ENCODE results near the gene SFXN5.
"Not testable (repeated sequence)": the region's sequence is repeated elsewhere in the genome, so short reads cannot be mapped to it uniquely, and the experiment has no call there.

The SFXN5 gene

DNA sequence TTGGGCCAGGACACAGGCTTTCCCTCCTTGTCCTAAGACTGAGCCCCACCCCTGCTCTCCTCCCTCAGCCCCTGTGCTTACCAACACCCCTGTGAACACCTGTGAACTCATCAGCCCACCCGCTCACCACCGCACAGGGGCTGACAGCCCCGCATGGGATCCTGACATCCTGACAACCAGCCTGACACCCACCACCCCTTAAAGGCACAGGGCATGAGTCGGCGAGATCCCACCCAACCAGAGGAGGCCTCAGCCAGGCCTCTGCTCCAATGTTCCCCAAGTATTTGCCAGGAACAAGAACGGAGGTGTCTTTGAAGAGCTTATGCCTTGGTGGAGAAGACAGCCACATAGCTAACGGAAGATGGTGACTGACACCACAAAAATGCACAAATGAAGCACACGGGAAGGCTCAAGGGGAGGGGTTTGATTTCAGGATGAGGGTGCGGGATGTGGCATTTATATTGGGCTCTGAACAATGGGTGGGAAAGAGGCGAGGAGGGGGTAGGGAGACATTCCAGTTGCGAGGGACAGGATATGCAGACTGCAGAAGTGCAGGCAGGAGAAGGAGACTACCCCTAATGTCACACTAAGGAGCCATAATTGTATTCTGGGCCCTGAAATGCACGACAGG lies 30.2 kb upstream of the SFXN5 start:
- no peak for DNase-seq (ENCODE audit: low read depth, low spot score)

DNA sequence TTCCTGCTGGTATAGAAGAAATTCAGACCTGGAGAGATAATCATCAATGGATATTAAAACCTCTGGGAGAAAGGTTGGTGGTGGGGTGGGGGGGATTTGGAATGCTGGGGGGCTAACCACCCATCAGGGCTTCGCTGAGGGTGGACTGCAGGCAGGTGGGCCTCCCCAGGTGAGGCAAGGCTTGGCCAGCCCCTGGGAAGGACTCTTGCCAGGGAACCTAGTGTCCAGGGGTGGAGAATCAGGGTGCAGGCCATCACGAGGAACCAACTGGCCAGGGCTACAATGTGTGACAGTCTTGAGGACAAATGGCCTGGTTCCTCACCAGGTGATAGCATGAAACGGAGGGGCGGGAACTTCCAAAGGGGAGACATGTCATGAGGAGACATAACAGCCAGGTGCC lies 29.4 kb upstream of the SFXN5 start:
- DNase-seq (ENCODE audit: low read depth, low spot score): no peak

DNA sequence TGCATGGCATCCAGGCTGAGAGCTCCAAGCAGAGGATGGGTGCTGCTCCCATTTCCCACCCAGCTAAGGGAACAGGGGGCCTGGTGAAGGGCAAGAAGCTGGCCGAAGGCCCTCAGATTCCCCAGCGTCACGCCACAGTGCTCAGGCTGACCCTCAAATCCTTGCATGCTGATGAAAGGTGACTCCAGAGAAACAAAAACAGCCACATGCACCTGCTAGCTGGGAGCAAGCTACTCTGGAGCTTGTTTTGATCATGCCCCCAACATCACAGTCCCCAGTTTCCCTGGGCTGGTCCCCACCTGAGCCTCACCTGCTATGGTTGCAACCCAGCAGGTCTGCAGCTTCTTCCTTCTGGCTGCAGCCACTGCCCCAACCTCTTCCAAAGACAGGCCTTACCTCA lies 28.0 kb upstream of the SFXN5 start:
- DNase-seq (ENCODE audit: low read depth, low spot score): no peak

DNA sequence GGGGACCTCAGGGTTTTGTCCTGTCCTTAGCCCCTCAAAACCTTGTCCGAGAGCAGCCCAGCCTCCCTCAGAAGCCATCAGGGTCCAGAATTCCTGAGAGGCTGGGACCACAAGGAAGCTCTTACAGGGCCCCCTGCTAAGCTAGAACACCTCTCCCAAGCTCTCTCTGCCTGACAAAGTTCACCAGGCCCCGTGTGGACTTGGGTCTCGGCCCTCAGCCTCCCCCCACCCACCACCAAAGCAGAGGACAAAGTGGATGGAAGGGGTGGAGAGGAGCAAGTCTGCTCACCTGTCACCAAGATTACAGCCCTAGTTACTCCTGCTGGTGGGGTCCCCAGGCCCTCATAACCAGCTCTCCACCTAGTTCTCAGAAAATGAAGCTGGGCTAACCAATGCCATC lies 24.4 kb upstream of the SFXN5 start:
- no peak for DNase-seq (ENCODE audit: low read depth, low spot score)

DNA sequence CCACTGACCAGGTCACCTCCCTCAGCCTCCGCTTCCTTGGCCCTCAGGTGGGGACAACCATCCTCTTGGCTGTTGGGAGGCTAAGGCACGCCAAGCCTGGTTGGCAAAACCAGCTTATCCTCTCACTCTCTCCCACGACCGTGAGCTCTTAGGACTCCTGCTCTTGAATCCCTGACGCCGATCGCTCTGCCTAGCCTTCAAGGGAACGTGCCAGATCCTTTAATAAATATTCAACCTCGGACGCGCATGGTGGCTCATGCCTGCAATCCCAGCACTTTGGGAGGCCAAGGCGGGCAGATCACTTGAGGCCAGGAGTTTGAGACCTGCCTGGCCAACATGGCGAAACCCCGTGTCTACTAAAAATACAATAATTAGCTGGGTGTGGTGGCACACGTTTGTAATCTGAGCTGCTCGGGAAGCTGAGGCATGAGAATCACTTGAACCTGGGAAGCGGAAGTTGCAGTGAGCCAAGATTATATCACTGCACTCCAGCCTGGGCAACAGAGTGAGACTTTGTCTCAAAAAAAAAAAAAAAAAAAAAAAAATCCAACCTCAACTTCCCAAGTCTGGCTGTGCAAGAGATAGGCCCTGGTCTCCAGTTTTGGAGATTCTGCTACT lies 22.2 kb upstream of the SFXN5 start:
- DNase-seq (ENCODE audit: low read depth, low spot score): not testable (repeated sequence)

GRCh38 chr2:73092146-73092783 lies 20.8 kb upstream of the SFXN5 start:
- no peak for DNase-seq (ENCODE audit: low read depth, low spot score)

- DNase-seq (ENCODE audit: low read depth, low spot score): no peak
Measured at GRCh38 chr2:73091696-73092095, 20.2 kb upstream of the SFXN5 start.

GRCh38 chr2:73091164-73091563 lies 19.7 kb upstream of the SFXN5 start:
- no peak for DNase-seq (ENCODE audit: low read depth, low spot score)

- no peak for DNase-seq (ENCODE audit: low read depth, low spot score)
Measured at GRCh38 chr2:73089270-73090030, 17.9 kb upstream of the SFXN5 start.

GRCh38 chr2:73088703-73089102 lies 17.2 kb upstream of the SFXN5 start:
- DNase-seq (ENCODE audit: low read depth, low spot score): no peak

- DNase-seq (ENCODE audit: low read depth, low spot score): no peak
Measured at GRCh38 chr2:73088211-73088610, 16.7 kb upstream of the SFXN5 start.

DNA sequence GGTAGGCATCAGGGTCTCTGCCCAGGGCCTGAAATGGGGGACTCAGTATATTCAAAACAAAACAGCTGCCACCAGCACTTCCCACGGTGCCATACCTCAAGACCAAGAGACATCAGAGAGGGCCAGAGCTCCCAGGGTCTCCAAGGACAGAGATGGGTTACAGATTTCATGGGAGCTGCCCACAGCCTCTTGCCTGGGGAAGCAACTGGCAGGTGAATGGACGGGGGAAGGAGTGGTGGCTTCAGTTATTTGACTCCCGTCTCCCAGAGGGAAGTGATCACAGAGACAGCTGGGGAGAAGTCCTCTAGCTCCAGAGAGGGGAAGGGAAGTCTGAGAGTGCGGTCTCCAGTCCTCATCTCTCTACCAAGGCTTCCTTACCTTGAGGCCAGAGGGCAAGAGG lies 15.8 kb upstream of the SFXN5 start:
- DNase-seq (ENCODE audit: low read depth, low spot score): no peak

DNA sequence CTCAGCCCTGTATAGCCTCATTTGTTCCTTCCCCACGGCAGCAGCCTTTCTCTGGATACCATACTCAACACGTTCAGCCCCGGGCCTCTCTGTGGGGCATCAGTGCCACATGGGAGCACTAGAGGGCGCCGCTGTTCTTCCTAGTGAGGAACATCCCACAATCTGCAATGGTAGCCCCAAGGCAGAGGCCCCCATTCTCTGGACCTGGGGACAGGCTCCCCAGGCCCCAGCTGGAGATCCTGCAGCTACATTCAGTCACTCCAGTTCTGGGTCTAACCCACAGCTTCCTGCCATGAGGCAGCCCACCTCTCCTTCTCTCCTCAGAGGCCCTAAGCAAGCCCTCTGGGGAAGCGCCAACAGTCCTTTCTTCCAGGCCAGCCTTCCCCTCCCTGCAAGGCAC lies 14.2 kb upstream of the SFXN5 start:
- DNase-seq (ENCODE audit: low read depth, low spot score): peak; percentile 42

- DNase-seq (ENCODE audit: low read depth, low spot score): no peak
Measured at GRCh38 chr2:73084971-73085370, 13.5 kb upstream of the SFXN5 start.

DNA sequence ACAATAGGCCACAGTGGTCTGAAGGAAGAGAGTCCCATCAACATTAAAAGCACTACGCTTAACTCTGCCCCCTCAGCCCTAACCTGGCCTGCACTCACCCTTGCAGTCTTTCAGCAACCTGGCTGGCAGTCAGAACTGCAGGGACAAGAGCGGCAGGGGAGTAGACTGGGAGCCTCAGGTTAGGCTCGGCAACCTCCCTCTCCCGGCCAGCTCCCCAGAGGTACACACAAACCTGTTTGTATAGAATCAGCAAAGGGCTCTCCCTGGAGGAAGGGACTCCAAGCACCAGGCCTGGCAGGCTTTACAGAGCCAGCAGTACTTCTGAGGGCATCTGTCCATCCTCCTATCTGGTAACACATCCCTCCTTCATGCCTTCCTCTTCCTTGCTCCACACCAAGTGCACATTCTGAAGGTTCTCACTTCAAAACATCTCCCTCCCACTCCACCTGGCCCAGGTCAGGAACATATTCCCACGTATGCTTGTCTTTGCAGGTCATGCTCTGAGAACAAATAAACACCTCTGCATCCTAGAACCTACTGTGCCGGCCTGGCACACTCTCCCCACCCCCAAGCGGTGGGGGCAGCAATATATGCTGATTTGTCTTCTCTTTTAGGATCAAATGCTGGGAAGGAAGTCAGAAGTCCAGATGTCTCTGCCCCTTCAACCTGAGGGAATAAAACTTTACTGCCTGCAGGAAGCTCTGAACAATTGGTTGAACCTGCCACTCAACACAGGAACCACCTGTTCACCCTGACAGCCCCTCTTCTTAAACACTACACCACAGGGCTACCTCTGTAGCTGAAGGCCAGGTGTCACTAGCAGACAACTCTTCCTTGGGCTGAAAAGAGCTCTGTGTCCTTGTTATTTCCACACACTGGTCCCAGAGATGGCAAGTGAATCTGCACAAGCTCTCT lies 12.6 kb upstream of the SFXN5 start:
- DNase-seq (ENCODE audit: low read depth, low spot score): no peak

DNA sequence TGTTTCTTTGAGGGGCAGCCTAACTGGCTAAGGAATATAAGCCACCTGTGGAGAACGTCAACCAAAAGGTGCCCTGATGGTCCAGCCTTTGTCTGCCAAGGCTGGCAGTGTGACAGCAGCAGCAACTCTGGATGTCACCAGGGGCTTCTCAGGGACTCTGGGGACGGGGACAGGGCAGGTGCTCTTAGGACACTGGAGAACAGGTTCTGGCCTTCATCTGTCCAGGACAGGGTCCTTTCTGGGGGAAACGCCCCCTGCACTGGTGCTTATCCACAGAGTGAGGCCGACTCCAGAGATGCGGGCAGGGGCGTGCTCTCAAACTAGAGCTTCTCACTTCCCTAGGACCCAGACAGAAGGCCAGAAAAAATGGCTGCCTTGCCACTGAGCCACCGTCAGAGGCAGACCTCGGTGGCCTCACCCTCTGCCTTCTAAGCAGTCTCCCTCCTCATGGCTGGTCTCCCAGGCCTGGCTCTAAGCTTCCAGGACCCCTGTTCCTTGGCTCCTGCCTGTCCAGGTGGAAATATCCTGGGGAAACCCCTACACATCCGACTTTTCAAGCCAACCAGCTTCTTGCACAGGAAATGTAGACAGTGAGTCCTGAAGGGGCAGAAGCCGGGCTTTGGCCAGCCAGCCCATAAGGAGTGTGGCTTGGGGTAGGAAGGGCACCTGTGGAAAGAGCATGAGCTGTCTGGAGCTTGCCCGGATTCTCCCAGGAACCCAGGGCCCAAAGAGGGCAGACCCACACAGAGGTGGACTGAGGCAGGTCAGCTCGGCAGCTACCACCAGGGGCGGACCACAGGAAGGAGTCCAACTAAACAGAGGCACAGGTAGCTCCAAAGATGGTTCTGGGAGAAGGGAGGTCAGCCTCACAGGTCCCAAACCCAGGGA lies 11.3 kb upstream of the SFXN5 start:
- no peak for DNase-seq (ENCODE audit: low read depth, low spot score)

- no peak for DNase-seq (ENCODE audit: low read depth, low spot score)
Measured at GRCh38 chr2:73081181-73081671, 9.7 kb upstream of the SFXN5 start.

GRCh38 chr2:73080321-73081131 lies 9.0 kb upstream of the SFXN5 start:
- no peak for DNase-seq (ENCODE audit: low read depth, low spot score)

DNA sequence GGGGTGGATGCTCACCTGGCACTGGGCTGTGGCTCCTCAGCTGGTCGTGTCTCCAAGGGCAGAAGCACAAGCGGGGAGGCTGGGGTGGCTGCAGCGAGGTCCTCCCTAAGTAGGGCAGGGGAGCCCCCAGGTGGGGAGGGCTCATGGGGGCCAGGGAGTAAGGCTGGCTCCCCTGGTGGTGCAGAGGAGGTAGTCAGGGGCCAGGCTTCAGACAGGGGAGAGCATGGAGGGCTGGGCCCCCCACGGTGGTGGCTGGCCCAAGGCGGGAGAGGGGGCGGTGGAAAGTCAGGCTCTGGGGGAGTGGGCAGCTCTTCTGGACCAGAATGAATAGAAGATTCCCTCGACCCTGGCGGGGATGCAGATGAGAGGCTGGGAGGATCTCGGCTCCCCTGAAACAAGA lies 8.1 kb upstream of the SFXN5 start:
- no peak for DNase-seq (ENCODE audit: low read depth, low spot score)
